HG03280 (cell line): Measurements from ENCODE around the gene JAKMIP1.

Experiments
- ATAC-seq: cut with Tn5 transposase; IDR thresholded peaks from one replicate; pipeline ENCODE4 v1.9.1; 2021; ENCODE audit warnings: mild to moderate bottlenecking, moderate library complexity; ENCODE audit not compliant: unreplicated experiment

JAKMIP1 gene

GRCh38 chr4:6122496-6122895 is 77.9 kb downstream of the JAKMIP1 start:
- no peak for ATAC-seq

- ATAC-seq: no peak
Measured at GRCh38 chr4:6121941-6122340, 78.4 kb downstream of the JAKMIP1 start.

- no peak for ATAC-seq
Measured at GRCh38 chr4:6121276-6121850, 79.0 kb downstream of the JAKMIP1 start.

DNA sequence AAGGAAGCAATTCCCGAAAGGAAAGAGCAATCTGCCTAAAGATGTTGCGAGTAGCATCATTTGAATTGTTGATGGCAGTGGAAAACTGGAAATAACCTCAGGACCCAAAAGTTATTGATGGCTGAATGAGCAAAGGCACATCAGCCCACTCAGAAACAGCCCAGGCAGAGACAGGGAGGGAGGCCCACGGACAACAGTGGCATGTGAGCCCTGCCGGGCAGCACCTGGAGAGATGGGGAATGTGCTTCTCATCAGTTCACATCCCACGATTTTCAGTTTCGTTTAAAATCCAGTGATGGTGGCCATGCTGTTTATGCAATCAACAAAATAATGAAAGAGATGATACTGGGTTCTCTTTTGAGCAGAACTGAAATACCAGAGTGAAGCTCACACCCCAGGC is 80.0 kb downstream of the JAKMIP1 start:
- ATAC-seq: no peak

GRCh38 chr4:6119507-6120020 is 80.8 kb downstream of the JAKMIP1 start:
- ATAC-seq: no peak

- ATAC-seq: no peak
Measured at GRCh38 chr4:6118201-6118600, 82.1 kb downstream of the JAKMIP1 start.

GRCh38 chr4:6116696-6117285 is 83.6 kb downstream of the JAKMIP1 start:
- no peak for ATAC-seq

DNA sequence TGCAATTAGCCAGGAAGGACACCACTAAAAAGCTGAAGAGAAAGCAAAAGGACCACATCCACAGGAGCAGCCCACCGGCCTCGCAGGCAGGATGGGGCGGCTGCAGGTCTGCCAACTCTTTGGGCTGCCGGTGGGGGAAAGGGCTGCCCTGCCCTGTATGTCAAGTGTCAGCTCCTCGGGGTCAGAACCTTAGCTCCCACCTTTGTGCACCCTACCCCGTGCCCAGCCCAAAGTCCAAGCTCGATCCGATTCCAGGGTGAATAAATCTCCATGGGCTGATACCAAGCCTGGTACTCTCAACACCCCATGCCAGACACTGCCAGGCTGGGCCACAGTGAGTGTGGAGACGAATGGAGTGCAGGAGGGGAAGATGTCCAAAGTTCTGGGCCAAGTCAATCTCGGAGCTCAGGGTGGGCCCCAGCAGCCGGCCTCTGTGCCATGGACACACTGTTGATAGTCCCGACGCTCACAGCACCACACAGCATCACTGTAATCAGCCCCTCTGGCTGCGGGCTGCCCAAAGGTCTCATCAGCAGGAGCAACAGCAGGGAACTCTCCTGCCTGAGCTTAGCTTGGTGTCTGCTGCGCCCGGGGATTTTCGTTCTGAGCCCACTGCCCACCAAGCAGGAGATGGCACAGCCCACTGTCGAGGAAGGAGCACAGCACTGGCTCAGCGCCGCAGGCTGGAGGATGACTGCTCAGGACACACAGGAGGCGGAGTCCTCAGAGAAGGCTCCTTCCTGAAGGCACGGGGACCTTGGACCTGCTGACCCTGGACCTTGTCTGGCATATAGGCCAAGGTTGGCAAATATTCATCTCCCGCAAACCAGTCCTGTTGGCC is 84.4 kb downstream of the JAKMIP1 start:
- no peak for ATAC-seq

DNA sequence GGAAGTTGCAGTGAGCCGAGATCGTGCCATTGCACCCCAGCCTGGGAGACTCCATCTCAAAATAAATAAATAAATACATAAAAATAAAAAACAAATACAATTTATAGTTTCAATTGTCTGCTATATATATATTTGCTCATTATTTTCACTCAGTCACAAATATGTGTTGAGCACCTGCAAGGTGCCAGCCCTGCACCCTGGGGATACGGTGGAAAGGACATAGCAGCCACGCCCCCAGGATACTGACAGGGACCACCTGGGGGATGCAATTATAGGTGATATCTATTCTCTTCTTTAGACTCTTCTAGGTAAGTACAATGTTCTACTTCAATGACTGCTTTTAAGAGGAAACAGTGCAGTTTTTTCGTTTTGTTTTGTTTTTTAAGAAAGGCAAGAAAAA is 85.0 kb downstream of the JAKMIP1 start:
- no peak for ATAC-seq

- no peak for ATAC-seq
Measured at GRCh38 chr4:6114601-6115000, 85.7 kb downstream of the JAKMIP1 start.

- no peak for ATAC-seq
Measured at GRCh38 chr4:6114181-6114580, 86.2 kb downstream of the JAKMIP1 start.

DNA sequence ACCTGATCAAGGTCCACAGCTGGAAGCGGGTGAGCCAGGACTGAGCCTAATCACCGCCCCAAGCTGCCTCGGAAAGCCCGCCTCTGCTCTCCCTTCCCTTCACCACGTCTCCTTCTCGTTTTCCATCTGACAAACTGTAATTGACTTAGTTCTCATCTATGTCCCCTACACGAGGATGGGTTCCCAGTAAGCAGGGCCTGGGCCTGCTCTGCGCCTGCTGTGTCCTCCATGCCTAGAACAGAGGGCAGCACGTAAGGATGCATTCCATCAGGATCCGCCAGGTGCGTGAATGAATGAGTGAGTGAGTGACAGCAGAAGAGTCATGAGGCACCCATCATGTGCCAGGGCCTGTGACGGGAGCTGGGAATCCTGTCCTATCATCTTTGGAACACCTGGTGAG is 86.7 kb downstream of the JAKMIP1 start:
- no peak for ATAC-seq

DNA sequence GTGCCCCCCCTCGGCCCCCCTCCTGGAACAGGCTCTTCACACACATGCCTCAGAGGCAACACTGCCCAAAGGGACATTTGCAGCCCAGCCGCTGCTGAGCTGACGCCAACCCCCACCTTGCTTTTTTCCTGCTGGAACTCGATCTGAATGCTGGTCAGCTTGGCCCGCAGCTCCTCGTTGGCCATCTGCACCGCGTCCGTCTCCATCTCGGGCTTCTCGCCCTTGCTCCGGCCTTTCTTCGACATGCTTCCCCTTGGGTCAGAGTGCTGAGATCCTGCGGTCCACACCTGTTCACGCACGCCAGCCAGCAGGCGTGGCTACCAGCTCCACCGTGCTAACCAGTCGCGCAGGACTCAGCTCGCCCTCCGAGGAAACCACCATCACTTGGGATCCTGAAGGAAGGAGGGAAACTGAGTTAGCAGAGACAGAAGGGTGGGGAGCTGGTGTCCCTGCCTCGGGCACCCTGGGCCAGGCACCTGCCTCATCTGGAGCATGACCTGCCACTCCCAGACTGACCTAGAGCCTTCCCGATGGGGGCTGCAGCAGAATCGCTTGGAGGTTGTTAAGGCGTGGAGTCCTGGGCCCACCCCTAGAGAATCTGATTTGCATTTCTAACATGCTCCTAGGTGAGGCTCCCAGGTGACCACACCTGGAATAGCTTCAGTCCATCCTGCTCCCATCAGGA is 87.6 kb downstream of the JAKMIP1 start:
- no peak for ATAC-seq

- no peak for ATAC-seq
Measured at GRCh38 chr4:6111354-6111960, 88.9 kb downstream of the JAKMIP1 start.

DNA sequence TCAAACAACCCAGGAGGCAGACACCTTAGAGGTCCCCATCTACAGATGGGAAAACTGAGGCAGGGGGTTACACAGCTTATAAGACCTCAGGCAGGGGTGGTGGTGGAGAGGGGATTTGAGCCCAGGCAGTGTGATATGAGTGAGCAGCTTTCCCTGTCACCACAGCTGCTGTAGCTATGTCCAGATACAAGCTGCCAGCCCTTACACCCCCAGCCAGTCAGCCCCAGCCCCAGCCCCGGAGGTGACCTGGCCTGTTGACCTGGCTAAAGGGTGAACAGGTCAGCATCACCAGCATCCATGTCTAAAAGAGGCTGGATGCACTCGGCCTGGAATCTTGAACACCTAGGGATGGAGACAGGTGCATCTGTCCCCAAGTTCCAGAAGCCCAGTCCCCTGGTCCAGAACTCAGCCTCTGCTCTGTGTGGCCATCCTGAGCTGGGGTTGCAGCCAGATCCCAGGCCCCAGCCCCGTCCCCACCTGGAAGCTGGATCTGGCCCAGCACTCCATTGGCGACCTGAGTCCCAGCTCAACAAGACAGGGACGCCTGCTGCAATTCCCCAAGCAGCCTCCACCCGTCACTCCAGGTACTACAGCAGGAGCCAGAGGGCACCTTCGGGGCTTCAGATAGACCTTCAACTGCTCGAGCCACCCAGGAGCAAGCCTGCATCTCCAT is 89.5 kb downstream of the JAKMIP1 start:
- no peak for ATAC-seq

GRCh38 chr4:6109842-6110560 is 90.3 kb downstream of the JAKMIP1 start:
- no peak for ATAC-seq

DNA sequence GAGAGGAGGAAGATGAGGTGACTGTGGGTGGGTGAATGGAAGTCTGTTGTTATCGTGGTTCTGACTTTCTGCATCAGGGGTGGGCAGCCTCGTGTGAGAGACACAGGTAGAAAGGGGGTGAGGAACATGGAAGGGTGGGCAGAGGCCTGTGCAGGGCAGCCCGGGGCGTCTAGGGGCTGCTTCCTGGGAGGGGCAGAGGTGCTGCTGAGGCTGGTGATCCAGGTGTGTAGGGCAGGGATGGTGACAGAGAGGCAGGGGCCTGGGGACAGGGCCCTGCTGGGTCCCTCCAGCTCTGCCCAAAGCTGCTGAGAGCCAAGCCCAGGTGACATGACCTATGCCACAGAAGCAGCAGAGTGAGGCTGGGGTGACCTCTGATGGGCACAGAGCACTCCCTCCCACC is 92.5 kb downstream of the JAKMIP1 start:
- ATAC-seq: no peak

GRCh38 chr4:6107114-6107791 is 93.1 kb downstream of the JAKMIP1 start:
- no peak for ATAC-seq

GRCh38 chr4:6106156-6106555 is 94.2 kb downstream of the JAKMIP1 start:
- ATAC-seq: no peak
